Fibroblast of peridontal ligament (primary cell): Measurements from ENCODE around the gene SLC31A1.
A peak's percentile ranks its signal among the peaks of the same experiment; 100 is the strongest.

Experiments
- DNase-seq: peaks from one replicate; pipeline ENCODE4 v3.0.0-alpha.2; 2010; ENCODE audit errors: extremely low read depth

The SLC31A1 gene

GRCh38 chr9:113221003-113221799 lies at the start of gene SLC31A1, which contains the start of gene FKBP15:
SLC31A1 (plus strand) TSS chr9:113221544; CDS start chr9:113256149, 34,605 bp downstream.
FKBP15 (minus strand) TSS chr9:113221277; CDS start chr9:113221243, 34 bp downstream.
- DNase-seq, result peak; percentile 98

DNA sequence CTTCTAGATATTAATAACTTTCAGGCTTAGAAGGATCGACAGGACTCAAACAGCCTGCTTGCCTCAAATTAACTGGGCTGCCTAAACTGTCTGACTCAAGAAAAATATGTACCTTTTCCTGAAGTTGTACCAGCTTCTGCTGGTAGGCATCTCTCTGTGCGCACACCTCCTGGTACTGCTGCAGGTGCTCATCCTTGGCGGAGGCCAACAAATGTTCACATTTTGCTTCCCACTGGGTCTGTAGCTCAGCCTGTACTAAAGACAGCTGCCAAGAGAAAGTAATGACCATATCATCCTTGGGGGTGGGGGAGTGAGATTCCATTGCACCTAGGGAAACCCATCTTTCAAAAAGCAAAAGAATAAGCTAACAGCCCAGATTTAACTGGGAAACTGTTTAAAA lies 48.0 kb upstream of the SLC31A1 start:
- no peak for DNase-seq

DNA sequence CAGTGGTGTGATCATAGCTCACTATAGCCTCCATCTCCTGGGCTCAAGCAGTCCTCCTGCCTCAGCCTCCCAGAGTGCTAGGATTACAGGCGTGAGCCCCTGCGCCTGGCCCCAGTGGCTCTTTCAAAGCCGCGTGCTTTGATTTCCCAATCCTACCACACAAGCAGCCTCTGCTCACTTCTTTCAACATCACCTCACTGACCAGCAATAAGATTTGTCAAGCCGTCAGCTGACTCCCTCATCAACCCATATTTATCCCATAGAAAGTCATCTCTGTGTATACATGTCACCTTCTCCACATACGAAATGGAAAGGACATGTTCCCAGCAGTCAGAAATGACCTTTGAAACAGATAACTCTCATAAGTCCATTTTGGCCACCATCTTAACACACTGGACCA lies 44.5 kb upstream of the SLC31A1 start:
- DNase-seq, result no peak

DNA sequence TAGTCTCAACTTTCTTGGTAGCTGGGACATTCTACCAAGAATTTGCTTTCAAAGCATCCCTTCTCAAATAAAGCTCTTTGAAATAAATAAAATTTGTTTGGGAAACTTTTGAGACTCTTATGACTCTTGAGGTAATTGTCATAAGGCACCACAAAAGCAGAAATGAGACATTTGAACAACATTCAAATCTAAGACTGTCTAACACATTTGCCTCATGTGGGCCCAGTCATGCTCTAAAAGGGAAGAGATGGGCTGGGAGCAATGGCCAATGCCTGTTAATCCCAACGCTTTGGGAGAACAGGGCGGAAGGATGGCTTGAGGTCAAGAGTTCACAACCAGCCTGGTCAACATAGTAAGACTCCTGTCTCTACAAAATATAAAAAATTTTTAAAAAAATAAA lies 44.1 kb upstream of the SLC31A1 start:
- DNase-seq, result no peak

- DNase-seq, result peak; percentile 80
Measured at GRCh38 chr9:113178087-113178486, 43.3 kb upstream of the SLC31A1 start.

- no peak for DNase-seq
Measured at GRCh38 chr9:113179839-113180238, 41.5 kb upstream of the SLC31A1 start.

DNA sequence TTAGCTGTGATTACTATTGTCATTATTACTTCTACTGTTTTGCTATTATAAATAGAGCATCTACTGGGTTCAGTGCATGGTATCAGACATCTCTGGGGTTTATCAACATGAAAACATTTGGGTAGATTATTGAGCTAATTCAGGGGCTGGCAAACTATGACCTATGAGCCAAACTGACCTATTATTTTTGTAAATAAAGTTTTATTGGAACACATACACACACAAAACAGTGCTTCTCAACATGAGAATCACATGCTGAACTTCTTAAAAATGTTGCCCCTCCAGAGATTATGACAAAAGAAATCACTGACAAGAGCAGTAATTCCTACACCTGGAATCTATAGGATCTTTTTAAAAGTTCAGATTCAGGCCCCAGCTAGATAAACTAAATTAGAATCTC lies 40.2 kb upstream of the SLC31A1 start:
- DNase-seq, result no peak

DNA sequence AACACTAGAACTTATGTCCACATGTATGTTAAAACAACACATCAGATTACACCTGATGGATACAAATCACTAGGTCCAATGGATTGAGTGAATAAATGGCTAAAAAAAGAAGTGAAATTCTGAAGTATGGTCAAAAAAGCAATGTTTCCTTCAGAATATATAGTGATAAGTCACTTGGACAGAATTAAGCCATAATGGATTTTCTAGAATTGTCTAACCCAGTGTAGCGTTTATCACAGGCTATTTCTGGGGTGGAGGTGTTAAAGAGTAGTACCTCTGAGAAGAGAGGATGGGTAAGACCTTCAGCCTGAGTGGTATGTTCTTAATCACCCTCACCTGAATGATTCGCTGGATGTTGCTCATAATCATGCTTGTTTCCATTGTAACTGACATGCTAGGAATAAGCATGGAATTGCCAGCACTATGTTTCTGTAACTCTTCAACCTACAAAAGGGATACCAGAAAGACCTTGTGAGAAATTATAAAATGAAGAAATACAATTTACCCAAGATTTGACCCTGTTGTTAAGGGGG lies 37.3 kb upstream of the SLC31A1 start:
- DNase-seq, result no peak

DNA sequence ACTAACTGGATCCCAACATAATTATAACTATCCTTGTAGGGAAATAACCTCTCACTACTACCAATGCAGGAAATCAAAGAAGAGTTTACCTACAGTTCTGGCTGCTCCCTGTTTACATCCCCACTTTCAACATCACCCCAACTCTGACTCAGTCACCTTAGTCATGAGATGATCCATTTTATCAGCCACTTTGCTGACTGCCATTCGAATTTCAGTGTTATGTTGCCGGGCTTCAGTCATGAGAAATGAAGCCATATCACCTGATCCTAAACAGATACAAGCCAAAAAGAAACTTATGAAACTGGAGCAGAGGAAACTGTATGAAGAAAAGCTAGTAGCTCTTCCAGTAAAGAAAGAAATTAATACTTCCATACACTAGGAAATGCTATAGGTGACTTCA lies 36.8 kb upstream of the SLC31A1 start:
- no peak for DNase-seq

GRCh38 chr9:113185271-113185670 lies 36.1 kb upstream of the SLC31A1 start:
- no peak for DNase-seq

GRCh38 chr9:113186137-113186755 lies 35.1 kb upstream of the SLC31A1 start:
- no peak for DNase-seq

- DNase-seq, result peak; percentile 90
Measured at GRCh38 chr9:113187929-113188595, 33.3 kb upstream of the SLC31A1 start.

DNA sequence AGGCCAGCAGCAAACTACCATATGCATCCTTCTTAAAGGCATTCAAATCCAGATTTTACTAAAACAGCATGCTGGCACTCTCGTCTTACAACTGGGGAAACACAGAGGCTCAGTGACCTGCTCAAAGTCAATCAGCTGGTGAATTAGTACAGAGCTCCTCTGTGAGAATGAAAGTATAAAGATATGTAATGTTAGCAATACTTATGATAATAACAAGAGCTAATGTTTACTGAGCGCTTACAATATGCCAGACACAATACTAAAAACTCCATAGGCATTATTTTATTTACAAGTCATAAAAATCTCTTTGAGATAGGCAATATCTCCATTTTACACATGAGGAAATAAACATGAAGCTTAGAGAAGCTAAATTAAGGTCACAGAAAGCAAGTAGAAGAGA lies 28.9 kb upstream of the SLC31A1 start:
- no peak for DNase-seq

- DNase-seq, result no peak
Measured at GRCh38 chr9:113199683-113200329, 21.5 kb upstream of the SLC31A1 start.

DNA sequence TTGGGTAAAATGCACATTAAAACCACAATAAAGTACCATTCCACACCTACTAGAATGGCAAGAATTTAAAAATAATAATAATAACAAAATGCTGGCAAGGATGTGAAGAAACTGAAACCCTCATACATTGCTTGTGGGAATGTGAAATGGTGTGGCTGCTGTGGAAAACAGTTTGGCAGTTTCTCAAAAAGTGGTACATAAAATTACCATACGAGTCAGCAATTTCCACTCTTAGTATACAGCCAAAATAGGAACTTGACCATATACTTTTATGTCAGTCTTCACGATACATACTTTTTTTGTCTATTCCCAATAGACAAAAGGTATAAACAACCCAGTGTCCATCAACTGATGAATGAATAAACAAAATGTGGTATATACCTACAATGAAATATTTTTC lies 15.9 kb upstream of the SLC31A1 start:
- peak; percentile 10 for DNase-seq

DNA sequence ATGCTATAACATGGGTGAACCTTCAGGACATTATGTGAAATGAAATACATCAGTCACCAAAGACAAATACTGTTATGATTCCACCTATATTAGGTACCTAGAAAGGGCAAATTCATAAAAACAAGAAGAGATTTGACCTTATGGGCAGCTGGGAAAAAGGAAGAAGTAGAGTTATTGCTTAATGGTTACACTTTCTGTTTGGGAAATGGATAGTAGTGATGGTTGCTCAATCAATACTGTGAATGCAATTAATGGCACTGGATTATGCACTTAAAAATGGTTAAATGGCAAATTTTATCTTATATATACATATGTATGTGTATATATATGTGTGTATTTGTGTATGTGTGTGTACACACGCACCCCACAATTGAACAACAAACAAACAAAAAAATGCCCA lies 15.5 kb upstream of the SLC31A1 start:
- DNase-seq, result no peak

DNA sequence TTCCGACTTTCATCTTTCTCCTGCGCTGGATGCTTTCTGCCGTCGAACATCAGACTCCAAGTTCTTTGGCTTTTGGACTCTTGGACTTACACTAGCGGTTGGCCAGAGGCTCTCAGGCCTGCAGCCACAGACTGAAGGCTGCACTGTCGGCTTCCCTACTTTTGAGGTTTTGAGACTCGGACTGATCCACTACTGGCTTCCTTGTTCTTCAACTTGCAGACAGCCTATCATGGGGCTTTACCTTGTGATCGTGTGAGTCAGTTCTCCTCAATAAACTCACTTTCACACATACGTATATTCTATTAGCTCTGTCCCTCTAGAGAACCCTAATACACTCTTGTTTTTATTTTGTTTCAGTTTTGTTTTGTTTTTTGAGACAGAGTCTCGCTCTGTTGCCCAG lies 10.5 kb upstream of the SLC31A1 start:
- DNase-seq, result no peak

DNA sequence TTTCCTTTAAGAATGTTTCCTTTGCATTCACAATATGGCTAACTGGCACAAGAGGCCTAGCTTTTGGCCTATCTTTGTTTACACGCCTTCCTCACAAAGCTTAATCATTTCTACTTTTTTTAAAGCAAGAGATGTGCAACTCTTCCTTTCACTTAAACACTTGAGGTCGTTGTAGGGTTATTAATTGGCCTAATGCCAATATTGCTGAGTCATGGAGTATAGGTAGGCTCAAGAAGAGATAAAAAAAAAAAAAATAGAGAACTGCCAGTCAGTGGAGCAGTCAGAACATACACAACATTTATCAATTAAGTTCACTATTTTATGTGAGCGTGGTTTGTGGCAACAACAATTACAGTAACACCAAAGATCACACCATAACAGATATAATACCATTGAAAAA lies 6.2 kb upstream of the SLC31A1 start:
- DNase-seq, result no peak

DNA sequence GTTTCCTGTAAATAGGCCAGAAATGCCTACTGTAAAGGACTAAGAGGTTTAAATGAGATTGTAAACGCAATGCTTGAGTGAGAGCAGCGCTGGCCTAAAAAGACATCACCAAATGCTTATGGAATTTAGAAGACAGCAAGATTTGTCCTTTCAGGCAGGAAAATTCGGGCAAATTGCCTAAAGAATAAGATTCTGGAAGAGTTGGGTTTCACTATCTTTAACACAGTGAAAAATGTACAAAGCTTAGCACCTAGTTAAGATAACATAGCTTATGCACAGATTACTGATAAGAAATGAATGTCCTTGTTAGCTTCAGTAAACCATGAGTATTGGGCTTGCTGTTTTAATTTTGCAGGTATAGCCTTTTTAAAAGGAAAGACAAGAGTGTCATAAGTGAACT lies 4.9 kb upstream of the SLC31A1 start:
- no peak for DNase-seq

DNA sequence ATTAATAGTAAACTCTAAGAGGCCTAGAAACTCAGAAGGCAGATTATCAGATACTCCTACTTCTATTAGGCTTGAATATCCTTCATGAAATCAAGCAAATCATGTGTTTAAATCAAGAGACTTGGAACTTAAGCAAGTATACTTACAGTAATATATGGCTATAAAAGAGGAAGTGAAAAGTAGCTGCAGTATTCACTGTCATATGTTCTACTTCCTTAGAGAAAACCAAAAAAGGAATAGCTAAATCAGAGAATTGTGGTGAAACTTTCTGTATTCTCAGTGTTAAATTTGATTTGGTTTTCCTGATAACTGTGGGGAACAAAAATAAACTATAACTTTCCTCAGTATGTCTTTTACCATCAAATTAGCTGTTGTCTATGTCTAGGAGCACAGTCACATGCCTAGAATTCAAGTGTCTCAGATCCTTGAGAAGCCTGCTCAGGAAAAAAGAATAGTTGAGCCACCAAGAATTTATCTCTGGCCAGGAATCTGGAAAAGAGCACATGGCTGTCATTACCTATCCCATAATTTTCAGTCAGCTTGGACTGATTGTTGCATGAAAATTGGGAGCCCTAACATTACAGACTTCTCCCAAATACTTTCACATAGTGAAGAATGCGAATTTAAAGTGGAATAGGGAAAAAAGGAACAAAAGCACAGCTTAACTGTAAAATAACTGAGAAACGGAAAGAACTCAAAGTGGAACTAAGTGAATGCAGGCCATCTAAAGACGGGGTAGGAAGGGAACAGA lies 2.0 kb upstream of the SLC31A1 start:
- DNase-seq, result peak; percentile 4

- peak; percentile 79 for DNase-seq
Measured at GRCh38 chr9:113219969-113220368, 1.4 kb upstream of the SLC31A1 start.
